Ovary (tissue), 3 donors: ENCODE results near the gene SHTN1.

Experiments used
- CTCF ChIP-seq, 3 donors: fragments of 450-650 bp in 2 of 3; fragments of 200-600 bp in 1 of 3; IDR thresholded peaks; one replicate each; pipeline versions ENCODE4 v1.5.1 to v1.8.0; 2016 to 2022; ENCODE audit warnings: antibody characterized with exemption in 3 of 3, mild to moderate bottlenecking in 1 of 3
- POLR2A ChIP-seq: fragments of 450-650 bp; IDR thresholded peaks from one replicate; pipeline ENCODE4 v1.6.1; 2017; ENCODE audit warnings: antibody characterized with exemption, mild to moderate bottlenecking, moderate library complexity
- donor health status: DM: no; HTN: no; CAD: no.

GRCh38 chr10:116899626-116900025, 105.4 kb downstream of the SHTN1 start:
- no peak for TF ChIP-seq CTCF (IDR thresholded peaks at IDR 0.05)
- TF ChIP-seq POLR2A = no peak
